Activated gamma-delta T cell (primary cell): ENCODE measurements around the gene IGFN1.

Experiments used
- DNase-seq: peaks from one replicate; lab custom pipeline; 2025; lab: John Stamatoyannopoulos, UW

IGFN1 gene

DNA sequence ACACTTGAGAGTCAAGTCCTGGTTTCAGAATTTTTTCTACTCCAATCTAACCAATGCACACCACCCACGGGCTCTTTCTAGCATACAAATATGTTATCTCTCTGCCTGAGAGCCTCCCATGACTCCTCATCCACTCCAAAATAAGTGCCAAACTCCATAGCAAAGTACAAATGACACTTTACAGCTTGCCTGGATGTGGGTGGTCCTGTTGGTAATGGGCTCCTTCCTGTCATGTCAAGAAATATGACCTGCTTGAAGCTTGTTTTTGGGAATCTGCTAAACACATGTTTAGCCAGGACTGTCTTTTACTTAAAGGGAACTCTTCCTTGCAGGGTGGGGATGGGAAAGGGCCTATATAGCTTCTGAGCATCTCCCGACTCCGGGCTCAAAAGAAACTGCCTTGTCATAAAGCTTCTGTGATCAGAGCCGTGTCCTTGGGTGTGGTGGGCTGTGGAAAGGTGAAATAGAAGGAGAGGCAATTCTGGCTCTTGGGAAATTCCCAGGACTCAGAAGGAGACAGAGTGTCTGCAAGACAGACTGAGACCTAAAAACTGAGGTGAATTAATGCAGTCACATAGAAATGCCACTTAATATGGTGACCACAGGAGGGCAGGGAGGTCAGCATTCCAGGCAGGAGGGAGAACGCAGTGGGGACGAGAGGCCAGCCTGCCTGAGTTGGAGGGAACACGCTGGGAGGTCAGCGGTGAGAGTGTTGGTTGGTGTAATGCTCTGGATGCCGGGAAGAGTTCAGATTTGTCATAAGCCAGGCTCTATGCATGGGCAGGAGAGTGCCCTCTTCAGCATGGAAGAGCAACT lies 6.1 kb upstream of the IGFN1 start:
- DNase-seq = no peak

DNA sequence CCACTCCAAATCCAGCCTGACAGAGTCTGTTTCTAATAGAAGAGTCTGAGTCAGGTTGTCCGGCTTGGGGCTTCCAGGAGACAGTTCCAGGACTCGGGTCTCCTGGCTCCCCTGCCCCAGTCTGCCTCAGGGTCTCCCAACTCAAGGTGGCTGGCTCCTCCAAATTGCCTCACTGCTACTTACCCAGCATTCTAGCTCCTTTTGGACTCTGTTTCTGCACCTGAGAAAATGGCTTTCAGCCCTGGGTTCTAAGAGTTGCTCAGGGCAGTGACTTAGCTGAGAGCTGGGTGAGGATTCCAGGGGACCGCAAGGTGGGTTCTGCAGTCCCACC lies 5.5 kb upstream of the IGFN1 start:
- no peak for DNase-seq

DNA sequence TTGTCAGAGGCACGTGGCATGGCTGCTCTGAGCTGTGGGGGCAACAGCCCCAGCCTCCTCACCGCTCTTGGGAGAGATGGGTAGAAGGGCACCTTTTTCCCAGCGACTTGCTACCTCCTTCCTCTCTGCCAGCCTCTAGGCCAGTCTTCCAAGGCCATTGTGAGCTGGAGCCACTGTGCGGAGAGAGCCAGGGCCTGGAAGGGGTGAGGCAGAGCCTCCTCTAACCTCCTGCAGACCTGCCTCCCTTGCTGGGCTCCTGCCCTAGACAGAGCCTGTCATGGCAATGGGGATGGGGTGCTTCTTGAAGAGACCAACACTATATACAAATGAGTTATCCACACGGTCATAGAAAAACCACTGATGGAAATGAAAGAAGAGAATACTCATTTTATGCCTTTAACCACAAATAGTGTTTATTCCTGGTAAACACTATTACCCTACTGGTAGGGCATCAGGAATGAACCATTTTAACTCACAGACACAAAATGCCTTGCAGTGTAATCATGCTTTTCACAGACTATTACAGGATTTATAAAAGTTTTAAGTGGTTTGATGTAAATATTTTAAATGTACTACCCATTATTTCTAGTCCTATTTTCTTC lies 5.0 kb upstream of the IGFN1 start:
- no peak for DNase-seq

DNA sequence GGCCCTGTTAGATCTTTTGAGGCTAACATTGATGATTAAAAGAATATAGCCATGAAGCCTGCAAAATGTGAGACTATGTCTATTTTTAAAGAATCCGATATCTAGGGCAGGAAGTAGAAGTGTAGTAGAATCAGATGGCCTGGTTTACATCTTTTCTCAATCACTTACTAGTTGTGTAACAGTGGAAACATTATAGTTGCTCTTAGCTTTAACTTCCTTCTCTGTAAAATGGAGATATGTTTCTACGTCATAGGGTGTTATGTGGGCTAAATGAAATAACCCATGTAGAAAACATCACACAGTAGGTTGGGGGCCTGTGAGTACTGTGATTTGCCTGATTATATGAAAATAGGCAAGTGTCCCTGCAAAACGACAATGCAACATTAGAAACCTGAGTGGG lies 4.4 kb upstream of the IGFN1 start:
- DNase-seq = no peak

DNA sequence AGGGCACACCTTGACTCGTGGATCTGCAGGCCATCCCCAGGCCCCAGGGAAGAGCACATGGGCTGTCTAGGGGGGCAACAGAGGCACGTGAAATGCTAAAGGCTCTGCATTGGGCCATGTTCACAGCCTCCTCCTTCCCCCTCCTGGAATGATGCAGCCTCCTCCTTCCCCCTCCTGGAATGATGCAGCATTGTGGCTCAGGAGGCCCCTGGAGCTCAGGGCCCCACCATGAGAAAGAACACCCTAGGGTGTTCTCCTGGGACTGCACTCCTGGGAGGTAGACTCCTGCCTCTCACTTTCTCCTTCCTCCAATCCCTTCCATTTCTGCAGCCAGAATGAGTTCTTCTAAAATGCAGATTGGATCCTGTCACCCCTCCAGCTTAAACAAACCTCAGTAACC lies 1.5 kb upstream of the IGFN1 start:
- no peak for DNase-seq

DNA sequence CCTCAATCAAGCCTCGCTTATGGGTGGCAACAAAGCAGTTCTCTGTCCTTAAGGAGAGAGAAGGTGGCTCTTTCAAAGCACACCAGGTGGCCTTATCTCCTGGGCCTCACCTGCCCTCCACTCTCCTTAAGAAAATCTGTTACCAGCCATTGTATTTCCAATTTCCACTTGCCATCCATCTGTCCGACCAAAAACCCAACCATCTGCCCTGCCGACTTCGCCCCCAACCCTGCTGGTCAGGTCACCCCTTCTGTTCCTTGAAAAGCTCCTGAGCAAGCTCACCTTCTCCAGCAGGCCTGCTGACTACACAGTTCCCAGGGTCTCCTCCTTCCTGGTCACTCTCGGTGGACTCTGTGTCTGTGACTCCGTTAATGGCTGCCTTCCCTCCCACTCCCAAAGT lies 619 bp upstream of the IGFN1 start:
- DNase-seq = no peak

DNA sequence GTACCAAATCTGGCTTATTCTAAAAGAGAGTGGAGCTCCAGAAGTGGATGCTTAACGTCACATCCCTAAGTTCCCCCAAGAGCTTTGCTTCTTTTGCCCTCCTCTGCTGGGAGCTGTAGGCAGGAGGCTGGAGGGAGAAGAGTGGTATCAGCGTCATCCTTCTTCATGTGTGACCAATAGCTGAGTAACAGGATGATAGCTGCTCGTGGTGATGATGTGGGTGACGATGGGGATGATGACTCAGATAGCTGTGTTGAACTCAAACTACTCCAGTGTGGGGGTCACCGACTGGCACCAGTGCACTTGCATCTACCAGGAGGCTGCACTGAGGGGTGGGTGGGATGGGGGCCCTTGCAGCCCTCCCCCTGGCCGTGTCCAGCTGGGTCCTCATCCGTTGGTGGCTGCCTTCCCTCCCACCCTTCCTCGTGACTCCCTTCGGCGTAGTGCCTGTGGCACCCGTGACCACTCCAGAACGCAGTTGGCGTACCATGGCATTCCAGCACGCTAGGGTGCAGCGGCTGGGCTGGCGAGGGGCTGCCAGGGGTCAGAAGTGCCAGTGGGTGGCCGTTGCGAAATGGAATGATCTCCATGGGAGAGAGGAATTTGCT lies 1.1 kb downstream of the IGFN1 start:
- no peak for DNase-seq

DNA sequence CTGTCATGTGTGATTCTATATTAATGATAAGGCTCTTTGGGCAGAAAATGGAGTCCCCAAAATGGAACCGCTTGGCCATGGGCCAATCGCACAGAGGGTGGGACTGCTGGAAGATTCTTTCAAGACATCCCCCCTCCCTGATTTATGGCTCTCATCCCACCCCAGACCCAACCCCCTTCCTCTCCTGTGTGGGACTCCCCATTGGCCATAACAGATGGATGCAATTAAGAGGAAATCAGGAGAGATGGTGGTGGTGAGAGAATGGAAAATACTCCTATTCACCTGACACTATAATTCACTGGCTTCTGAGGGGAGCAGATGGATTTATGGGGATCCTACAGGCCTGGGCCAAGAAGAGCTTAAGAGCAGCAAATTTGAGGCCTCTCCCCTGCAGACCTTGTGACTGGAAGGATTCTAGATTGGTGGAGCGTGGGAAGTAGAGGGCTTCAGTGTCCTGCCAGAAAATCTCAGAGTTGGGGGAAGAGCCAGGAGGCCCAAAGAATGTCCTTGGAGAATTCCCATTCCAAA lies 1.7 kb downstream of the IGFN1 start:
- DNase-seq = no peak

DNA sequence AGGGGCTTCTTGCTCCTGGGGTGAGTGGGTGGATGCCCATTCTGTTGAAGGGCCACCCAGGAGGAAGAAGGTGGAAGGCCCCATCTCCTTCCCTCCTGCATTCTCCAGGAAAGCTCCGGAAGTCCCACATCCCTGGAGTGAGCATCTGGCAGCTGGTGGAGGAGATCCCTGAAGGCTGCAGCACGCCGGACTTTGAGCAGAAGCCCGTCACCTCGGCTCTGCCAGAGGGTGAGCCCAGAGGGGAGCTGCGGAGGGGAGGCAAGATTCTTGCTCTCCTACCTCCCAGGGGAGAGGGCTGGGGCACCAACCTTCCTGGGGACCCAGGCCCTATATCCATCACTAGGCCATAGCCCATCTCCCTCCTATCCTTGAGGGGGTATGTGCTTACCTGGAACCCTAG lies 3.4 kb downstream of the IGFN1 start:
- DNase-seq = no peak

DNA sequence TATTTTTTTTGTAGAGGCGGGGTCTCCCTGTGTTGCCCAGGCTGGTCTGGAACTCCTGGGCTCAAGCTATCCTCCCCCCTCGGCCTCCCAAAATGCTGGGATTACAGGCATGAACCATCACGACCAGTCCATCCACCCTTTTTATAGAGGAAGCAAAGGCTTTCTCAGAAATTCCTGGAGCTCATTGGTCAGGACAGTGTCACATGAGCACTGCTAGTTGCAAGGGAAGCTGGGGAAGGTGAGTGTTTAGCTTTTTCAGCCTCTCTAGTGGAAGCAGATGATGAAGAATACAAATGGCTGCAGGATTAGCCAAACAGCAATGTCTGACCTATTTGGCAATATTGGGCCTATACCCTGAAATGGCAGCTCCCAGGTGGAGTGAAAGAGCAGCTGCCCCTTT lies 8.0 kb downstream of the IGFN1 start:
- DNase-seq = no peak

DNA sequence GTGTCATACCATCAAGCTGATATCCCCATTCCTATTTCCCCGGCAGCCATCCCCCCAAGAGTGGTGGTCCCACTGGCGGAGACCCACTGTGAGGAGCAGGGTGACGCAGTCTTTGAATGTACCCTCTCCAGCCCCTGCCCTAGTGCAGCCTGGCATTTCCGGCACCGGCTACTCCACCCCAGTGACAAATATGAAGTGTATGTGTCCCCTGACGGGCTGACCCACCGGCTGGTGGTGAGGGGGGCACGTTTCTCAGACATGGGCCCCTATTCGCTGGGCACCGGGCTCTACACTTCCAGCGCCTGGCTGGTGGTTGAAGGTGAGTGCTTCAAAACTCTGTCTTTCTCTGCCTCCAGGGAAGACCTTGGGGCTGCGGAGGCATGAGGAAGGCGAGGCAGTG lies 14.4 kb downstream of the IGFN1 start:
- DNase-seq = no peak

DNA sequence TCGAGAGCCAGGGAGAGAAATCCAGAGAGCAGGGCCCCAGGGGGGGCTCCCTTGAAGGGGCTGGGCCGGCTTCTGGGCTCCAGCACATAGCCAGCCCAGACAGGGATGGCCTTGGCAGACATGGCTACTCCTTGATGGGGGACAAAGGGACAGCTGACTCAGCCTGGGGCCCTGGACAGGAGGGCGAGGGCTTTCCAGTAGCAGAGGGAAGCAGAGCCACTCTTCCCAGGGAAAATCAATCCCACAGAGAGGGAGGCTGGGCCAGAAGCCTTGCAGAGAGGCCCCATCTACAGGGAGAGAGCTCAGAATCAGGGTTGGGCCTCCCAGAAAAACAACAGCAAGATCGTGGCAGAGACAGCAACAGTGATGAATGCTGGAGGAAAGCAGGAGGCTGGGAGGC lies 15.6 kb downstream of the IGFN1 start:
- DNase-seq = no peak

DNA sequence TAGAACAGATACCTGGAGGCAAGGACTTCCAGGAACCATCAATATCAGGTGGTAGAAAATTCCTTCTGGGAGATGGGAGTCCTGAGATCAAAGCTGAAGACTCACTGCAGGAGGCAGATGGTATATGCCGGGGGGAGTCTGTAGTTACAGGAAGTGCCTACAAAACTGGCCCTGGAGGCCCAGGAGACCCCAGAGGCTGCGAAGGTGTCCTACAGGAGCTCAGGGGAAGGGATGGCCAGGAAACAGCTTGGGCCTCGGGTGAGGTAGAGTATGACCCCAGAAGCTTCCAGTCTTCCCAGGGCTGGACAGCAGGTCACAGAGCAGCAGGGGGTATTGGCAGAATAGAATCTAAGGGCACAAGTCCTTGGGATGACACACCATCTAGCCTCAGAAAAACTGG lies 16.4 kb downstream of the IGFN1 start:
- no peak for DNase-seq

DNA sequence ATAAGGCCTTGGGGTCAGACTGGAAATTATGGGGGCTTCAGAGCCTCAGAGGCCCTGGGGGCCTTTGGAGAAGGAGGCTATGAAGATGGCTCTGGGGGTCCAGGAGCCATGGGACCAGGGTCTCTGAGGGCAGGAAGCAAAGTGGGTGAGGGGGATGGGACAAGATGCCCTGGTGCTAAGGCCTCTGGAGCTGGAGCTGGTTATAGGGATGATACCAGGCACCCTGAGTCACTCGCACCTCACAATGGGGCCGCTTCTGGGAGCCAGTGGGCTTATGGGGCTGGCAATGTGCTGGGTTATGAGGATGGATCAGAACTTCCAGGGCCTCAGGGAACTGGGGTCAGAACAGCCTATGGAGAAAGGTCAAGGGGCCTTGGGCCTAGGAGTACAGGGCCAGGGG lies 17.6 kb downstream of the IGFN1 start:
- DNase-seq = no peak

DNA sequence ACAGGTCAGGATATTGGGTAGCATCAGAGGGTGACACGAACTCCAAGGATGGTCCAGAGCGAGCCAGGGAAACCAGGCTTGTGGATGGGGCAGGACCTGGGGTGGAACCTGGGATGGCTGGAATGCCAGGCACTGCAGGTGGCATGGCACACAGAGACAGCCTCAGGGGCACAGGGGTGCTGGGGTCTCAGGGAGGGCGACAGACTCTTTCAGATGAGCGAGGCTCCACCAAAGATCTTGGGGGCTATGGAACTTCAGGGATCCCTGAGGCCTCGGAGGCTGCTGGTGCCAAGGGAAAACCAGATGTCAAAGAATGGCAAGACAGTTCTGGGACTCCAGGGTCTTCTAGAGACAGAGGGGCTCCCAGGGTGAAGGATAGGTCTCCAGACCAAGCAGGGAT lies 21.4 kb downstream of the IGFN1 start:
- no peak for DNase-seq

DNA sequence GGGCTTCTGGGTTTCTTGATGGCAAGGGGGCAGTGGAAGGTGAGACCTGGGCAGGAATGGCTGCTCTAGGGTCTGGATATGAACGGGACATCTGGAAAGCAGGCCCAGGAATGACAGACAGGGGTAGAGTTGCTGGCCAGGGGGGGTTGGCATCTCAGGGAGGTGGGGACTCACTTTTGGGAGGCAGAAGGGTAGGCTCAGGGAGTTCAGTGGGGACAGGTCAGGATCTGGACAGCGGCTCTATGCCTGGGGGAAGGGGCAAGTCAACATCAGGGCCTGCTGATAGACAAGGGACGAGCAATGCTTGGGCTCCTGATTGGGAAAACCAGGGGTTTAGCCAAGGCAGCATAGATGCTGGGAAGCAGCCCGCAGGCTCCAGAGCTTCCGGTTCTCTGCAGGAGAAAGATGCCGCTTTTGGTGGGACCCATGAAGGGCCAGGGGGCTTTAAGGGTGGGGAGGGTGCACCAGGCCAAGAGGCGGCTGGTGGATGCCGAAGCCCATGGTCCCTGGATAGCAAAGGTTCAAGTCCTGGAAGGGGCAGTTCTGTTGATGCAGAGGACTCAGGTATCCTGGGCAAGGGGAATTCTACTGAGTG lies 21.9 kb downstream of the IGFN1 start:
- no peak for DNase-seq

DNA sequence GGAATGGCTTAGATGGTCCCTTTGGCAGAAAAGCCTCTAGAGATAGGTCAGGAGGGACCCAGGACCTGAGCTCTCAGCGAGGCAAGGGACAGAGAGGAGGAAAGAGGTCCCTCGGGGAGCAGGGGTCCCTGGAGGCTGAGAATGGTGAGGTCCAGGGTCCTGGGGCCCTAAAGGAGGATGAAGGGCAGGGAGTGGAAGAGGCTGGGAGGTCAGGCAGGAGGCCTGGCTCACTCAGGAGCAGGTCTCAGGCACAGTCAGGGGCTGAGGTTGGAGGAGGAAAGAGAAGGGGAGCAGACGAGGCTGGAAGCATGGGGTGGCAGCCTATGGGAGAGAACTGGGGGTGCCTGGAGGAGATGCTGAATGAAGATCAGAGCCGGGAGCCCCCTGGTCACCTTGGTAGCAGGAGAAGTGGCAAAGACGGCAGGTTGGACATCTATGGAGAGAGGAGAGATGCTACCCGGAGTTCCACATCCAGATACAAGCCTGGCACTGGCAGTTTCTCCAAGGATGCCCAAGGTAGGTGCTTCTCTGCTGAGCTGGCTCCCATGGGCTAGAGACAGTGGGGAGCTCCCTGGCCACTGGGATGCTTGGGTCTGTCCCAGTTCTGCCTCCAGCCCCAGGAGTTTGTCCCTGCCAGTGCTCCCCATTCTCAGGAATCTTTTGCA lies 22.6 kb downstream of the IGFN1 start:
- no peak for DNase-seq

DNA sequence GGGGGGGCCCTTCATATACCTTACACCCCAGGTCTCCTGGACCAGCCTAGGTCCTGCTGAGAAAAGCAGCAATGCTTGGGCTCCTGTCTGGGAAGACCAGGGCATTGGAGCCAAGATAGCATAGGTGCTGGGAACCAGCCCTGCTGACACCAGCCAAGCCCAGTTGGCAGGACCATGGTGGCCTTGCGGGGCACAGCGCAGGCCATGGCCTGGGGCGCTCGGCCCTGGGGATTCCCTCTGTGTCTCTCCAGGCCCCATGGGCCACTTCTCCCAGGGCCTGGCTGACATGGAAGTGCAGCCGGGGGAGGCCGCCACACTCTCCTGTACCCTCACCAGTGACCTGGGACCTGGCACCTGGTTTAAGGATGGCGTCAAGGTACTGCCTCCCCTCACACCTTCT lies 23.3 kb downstream of the IGFN1 start:
- no peak for DNase-seq

DNA sequence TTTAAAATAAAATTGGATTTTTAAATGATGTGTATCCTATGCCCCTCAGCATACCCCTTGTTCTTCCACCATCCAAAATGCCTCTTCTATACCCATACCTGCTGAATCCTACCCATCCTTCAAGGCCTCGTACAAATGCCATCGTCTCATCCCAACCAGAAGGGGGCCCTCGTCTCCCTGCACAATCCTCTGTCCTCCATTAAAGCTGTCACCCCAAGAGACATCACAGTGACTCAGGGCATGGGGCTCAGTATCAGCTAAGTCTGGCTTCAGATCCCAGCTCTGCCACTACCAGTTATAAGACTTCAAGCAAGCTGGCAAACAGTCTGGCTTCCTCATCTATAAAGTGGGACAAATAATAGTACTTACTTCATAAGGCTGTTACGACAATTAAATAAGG lies 23.8 kb downstream of the IGFN1 start:
- no peak for DNase-seq

DNA sequence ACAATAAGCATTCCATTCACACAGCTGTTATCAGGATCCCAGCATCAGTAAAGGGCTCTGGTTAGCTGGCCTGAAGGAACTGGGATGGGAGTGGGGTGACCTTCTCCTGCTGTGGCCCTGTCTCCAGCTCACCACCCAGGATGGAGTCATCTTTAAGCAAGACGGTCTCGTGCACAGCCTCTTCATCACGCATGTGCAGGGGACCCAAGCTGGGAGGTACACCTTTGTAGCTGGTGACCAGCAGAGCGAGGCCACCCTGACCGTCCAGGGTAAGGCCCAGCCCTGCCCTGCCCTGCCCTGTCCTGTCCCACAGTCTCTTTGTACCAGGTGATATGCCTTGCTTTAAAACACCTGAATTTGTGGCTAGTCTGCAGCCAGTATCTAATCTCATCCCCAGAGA lies 24.3 kb downstream of the IGFN1 start:
- no peak for DNase-seq

DNA sequence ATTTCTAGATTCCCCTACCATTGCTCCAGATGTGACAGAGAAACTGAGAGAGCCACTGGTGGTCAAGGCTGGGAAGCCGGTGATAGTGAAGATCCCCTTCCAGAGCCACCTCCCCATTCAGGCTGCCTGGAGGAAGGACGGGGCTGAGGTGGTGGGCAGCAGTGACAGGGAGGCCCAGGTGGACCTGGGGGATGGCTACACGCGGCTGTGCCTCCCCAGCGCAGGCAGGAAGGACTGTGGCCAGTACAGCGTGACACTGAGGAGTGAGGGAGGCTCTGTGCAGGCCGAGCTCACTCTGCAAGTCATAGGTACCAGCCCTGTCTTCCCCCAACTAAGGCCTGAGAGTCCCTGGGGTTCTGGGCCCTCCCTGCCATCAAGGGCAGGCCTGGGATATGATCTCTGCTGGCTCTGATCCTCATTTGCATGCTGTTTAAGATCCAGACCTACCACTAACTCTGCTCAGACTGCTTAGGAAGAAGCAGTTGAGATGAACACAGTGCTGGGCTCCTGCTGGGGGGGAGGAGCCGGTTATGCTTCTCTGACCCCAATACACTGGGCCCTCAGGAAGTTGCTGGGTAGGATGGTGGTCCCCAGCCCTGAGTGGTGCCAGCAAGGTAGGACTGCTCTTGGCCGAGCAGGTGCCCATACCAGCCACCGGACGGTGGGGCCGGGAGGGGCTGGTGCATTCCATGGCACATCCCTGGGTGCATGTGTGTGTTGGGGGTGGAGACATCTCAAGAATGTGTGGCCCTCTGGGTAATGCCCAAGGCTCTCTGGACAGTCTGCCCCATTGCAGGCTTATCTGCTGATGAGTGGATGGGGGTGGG lies 25.1 kb downstream of the IGFN1 start:
- DNase-seq = no peak
